Hepatocyte (in vitro differentiated cells): Measurements from ENCODE around the gene PRTFDC1. TPM values are rescaled to one million over a fixed set of nuclear protein-coding genes. Genes with fewer than 3 reads are reported as not detected.
A peak's percentile ranks its signal among the peaks of the same experiment; 100 is the strongest.

Experiments
- DNase-seq: peaks from one replicate; pipeline ENCODE4 v3.0.0-alpha.2; 2016; ENCODE audit warnings: low spot score
- H2AFZ ChIP-seq: fragments of 200-600 bp; sonication (generic); 2 replicates; pipeline ENCODE4 v1.6.0; 2016; ENCODE audit warnings: antibody characterized with exemption, mild to moderate bottlenecking
- H3K27ac ChIP-seq: fragments of 200-600 bp; sonication (generic); 2 replicates; pipeline ENCODE4 v1.5.1; 2016; ENCODE audit warnings: mild to moderate bottlenecking
- H3K27me3 ChIP-seq: fragments of 200-600 bp; sonication (generic); 2 replicates; pipeline ENCODE4 v1.6.1; 2016
- H3K36me3 ChIP-seq: fragments of 200-600 bp; sonication (generic); replicated peaks from 2 replicates; pipeline ENCODE4 v1.5.1; 2016; ENCODE audit warnings: low read depth; ENCODE audit not compliant: insufficient read depth
- H3K4me1 ChIP-seq: fragments of 200-600 bp; sonication (generic); 2 replicates; pipeline ENCODE4 v1.5.1; 2016; ENCODE audit warnings: mild to moderate bottlenecking, moderate library complexity; ENCODE audit not compliant: insufficient read depth
- H3K4me2 ChIP-seq: fragments of 200-600 bp; sonication (generic); 2 replicates; pipeline ENCODE4 v1.6.0; 2016
- H3K4me3 ChIP-seq: fragments of 200-600 bp; sonication (generic); 2 replicates; pipeline ENCODE4 v1.5.1; 2016; ENCODE audit warnings: mild to moderate bottlenecking
- H3K79me2 ChIP-seq: fragments of 200-600 bp; sonication (generic); 2 replicates; pipeline ENCODE4 v1.6.0; 2017; ENCODE audit warnings: mild to moderate bottlenecking
- H3K9me2 ChIP-seq: fragments of 200-600 bp; sonication (generic); replicated peaks from 2 replicates; pipeline ENCODE4 v1.6.0; 2017; ENCODE audit warnings: mild to moderate bottlenecking; ENCODE audit not compliant: insufficient read depth
- H3K9me3 ChIP-seq: fragments of 200-600 bp; sonication (generic); 2 replicates; pipeline ENCODE4 v1.5.1; 2016; ENCODE audit warnings: low read depth, mild to moderate bottlenecking
- H4K20me1 ChIP-seq: fragments of 200-600 bp; sonication (generic); 2 replicates; pipeline ENCODE4 v1.6.0; 2016; ENCODE audit warnings: mild to moderate bottlenecking; ENCODE audit not compliant: insufficient read depth, poor library complexity, severe bottlenecking
- CTCF ChIP-seq: fragments of 200-600 bp; sonication (generic); IDR thresholded peaks from 2 replicates; pipeline ENCODE4 v1.5.1; 2016; ENCODE audit warnings: antibody characterized with exemption, mild to moderate bottlenecking; ENCODE audit not compliant: poor library complexity
- EZH2 ChIP-seq: fragments of 200-600 bp; sonication (generic); IDR thresholded peaks from 2 replicates; pipeline ENCODE4 v1.6.1; 2016; ENCODE audit warnings: antibody characterized with exemption, mild to moderate bottlenecking, borderline replicate concordance
- EZH2phosphoT487 ChIP-seq: fragments of 200-600 bp; sonication (generic); IDR thresholded peaks from one replicate; pipeline ENCODE4 v1.6.1; 2018; ENCODE audit warnings: antibody characterized with exemption, mild to moderate bottlenecking, low read depth, moderate library complexity; ENCODE audit not compliant: unreplicated experiment, severe bottlenecking
- WGBS: methylation state at CpG from one replicate; pipeline ENCODE4 v1.1.6; 2016; ENCODE audit warnings: low lambda C conversion rate; ENCODE audit errors: missing lambda C conversion rate; 5-methylcytosine and 5-hydroxymethylcytosine counted together
- polyA plus RNA-seq: library from polyadenylated mRNA; unstranded; fragments of >200 nt; fragmentation: Nextera tagmentation; extraction: Ambion mirVana; gene quantifications from 2 replicates; pipeline ENCODE4 v1.2.1, GENCODE V29; 2016
- total RNA-seq: library from RNA; depleted of rRNA; stranded (reverse); fragments of >200 nt; gene quantifications from 2 replicates; pipeline ENCODE4 v1.2.3, GENCODE V29; 2014

The PRTFDC1 gene
- total and polyA plus RNA-seq, 2 experiments from 2014 or later, result 6.4 to 14.7 TPM

DNA sequence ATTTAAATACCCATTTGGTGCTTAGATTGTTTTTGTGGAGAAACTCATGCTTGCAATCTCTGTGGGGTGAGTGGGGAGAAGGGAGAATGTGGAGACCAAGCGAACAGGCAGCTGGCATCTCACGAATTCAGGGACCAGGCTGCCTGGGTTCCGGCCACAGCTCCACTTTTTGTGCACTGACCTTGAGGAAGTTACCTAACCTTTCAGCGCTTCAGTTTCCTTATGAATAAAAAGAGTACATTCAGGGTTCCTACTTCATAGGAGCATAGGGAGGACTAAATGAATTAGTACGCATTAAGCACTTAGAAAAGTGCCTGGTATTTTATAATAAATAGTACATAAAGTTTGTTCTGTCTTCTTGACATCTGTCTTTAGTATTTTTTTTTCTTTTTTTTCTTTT lies 72.5 kb downstream of the PRTFDC1 start:
- Histone ChIP-seq H3K36me3 (no peaks in the 10 kb centered on the region), H3K4me2 (no peak overlapping the region), H3K9me2 (no peaks in the 10 kb centered on the region), H4K20me1 (no peaks in the 10 kb centered on the region), H3K4me3 (no peak overlapping the region), H3K9me3 (no peaks in the 10 kb centered on the region), H2AFZ (no peak overlapping the region), H3K79me2 (no peaks in the 10 kb centered on the region), H3K4me1 (no peaks in the 10 kb centered on the region), H3K27me3 (no peaks in the 10 kb centered on the region), H3K27ac (no peak overlapping the region)
- TF ChIP-seq EZH2phosphoT487 (no peak), CTCF (no peak), EZH2 (no peak)
- 94% methylated on average over 5 of the region's 5 CpGs for WGBS
- no peak for DNase-seq

- no peaks in the 10 kb centered on the region for H3K27me3 ChIP-seq
- TF ChIP-seq EZH2phosphoT487, result no peak
- TF ChIP-seq EZH2, result no peak
- TF ChIP-seq CTCF, result no peak
- H3K79me2 ChIP-seq, result no peaks in the 10 kb centered on the region
- no peak overlapping the region for H3K27ac ChIP-seq
- DNase-seq, result no peak
- H3K4me1 ChIP-seq, result no peaks in the 10 kb centered on the region
- no peaks in the 10 kb centered on the region for H3K9me3 ChIP-seq
- H3K36me3 ChIP-seq, result no peaks in the 10 kb centered on the region
- no peak overlapping the region for H3K4me2 ChIP-seq
- no peaks in the 10 kb centered on the region for H3K9me2 ChIP-seq
- no peaks in the 10 kb centered on the region for H4K20me1 ChIP-seq
- H3K4me3 ChIP-seq, result no peak overlapping the region
- H2AFZ ChIP-seq, result no peak overlapping the region
These were observed 78.3 kb downstream of the PRTFDC1 start for GRCh38 chr10:24874133-24874532.

DNA sequence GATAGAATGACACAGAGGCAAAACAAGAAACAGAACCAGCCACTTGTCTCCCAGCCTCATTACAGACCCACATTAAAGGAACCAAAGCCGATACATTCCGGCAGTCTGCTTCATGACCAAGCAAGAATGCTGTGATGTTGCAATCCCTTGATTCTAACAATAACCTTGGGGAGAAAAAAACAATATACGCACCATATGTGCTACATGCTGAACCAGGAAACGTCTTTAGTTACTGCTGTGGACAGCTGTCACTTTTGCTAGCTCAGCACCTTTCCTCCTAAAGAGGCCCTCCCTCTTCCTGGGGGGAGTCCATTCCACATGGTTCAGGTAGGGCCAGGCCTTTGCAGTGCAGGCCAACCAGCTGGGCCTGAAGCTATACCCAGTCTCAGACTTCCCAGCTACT lies 79.1 kb downstream of the PRTFDC1 start:
- TF ChIP-seq EZH2 (no peak), EZH2phosphoT487 (no peak), CTCF (no peak)
- WGBS, result 62% methylated on average over 4 of the region's 4 CpGs
- H3K79me2 ChIP-seq, result no peaks in the 10 kb centered on the region
- no peaks in the 10 kb centered on the region for H3K4me1 ChIP-seq
- H4K20me1 ChIP-seq, result no peaks in the 10 kb centered on the region
- peak overlapping the region; percentile 63 for H3K27ac ChIP-seq
- no peaks in the 10 kb centered on the region for H3K9me2 ChIP-seq
- no peak overlapping the region for H3K4me2 ChIP-seq
- no peaks in the 10 kb centered on the region for H3K27me3 ChIP-seq
- no peaks in the 10 kb centered on the region for H3K36me3 ChIP-seq
- no peaks in the 10 kb centered on the region for H3K9me3 ChIP-seq
- H2AFZ ChIP-seq, result no peak overlapping the region
- no peak overlapping the region for H3K4me3 ChIP-seq
- peak; percentile 30 for DNase-seq

GRCh38 chr10:24872790-24873182 lies 79.6 kb downstream of the PRTFDC1 start:
- no peaks in the 10 kb centered on the region for H3K36me3 ChIP-seq
- peak overlapping the region; percentile 42 for H3K27ac ChIP-seq
- no peak for DNase-seq
- no peak for TF ChIP-seq CTCF
- TF ChIP-seq EZH2phosphoT487, result no peak
- TF ChIP-seq EZH2, result no peak
- no peak overlapping the region for H3K4me3 ChIP-seq
- H2AFZ ChIP-seq, result no peak overlapping the region
- no peak overlapping the region for H3K4me2 ChIP-seq
- no peaks in the 10 kb centered on the region for H3K9me2 ChIP-seq
- WGBS, result 85% methylated on average over 3 of the region's 3 CpGs
- no peaks in the 10 kb centered on the region for H3K9me3 ChIP-seq
- H4K20me1 ChIP-seq, result no peaks in the 10 kb centered on the region
- H3K4me1 ChIP-seq, result no peaks in the 10 kb centered on the region
- no peaks in the 10 kb centered on the region for H3K79me2 ChIP-seq
- no peaks in the 10 kb centered on the region for H3K27me3 ChIP-seq
